Activated effector memory CD4-positive, alpha-beta T cell treated with Interleukin-2 at 50 U/mL for 16 hours (primary cell): Measurements from ENCODE around the gene PTGES3L.
"Not testable (repeated sequence)": the region's sequence is repeated elsewhere in the genome, so short reads cannot be mapped to it uniquely, and the experiment has no call there.

Experiments used
- DNase-seq: peaks from one replicate; pipeline ENCODE4 v3.0.0-alpha.2; 2020

PTGES3L gene

GRCh38 chr17:42919522-42920077 is 60.3 kb downstream of the PTGES3L start:
- not testable (repeated sequence) for DNase-seq

GRCh38 chr17:42918902-42919521 is 60.9 kb downstream of the PTGES3L start:
- no peak for DNase-seq
